HepG2 (cell line): Measurements from ENCODE around the gene BFSP1. TPM values are rescaled to one million over a fixed set of nuclear protein-coding genes. Genes with fewer than 3 reads are reported as not detected.
A peak's percentile ranks its signal among the peaks of the same experiment; 100 is the strongest.

Source experiments
- HNF4G ChIP-seq, 2 experiments: sonication (generic) in 1 of 2; formaldehyde crosslinking in 1 of 2; IDR thresholded peaks; 2 replicates each; pipeline versions ENCODE4 v1.4.0 to v1.6.1; 2011 to 2020; ENCODE audit warnings: borderline replicate concordance in 2 of 2, low read depth in 2 of 2, mild to moderate bottlenecking in 2 of 2, low read length in 1 of 2, missing genetic modification reagents in 1 of 2, moderate library complexity in 1 of 2
- HNRNPK ChIP-seq: fragments of 200-400 bp; formaldehyde crosslinking; IDR thresholded peaks from 2 replicates; pipeline ENCODE4 v1.6.1; 2018; ENCODE audit warnings: low read length, low read depth, moderate library complexity, mild to moderate bottlenecking; ENCODE audit not compliant: poor library complexity, severe bottlenecking
- IKZF4 ChIP-seq: sonication (generic); formaldehyde crosslinking; IDR thresholded peaks from 2 replicates; pipeline ENCODE4 v1.5.1; 2020; ENCODE audit warnings: borderline replicate concordance, mild to moderate bottlenecking, low read depth, missing genetic modification reagents; ENCODE audit errors: not compliant biosample characterization
- KDM1A ChIP-seq: IDR thresholded peaks from 2 replicates; pipeline ENCODE4 v1.6.1; 2016; ENCODE audit warnings: missing compliant biosample characterization
- KMT2B ChIP-seq: IDR thresholded peaks from 2 replicates; pipeline ENCODE4 v1.6.1; 2016; ENCODE audit warnings: missing genetic modification reagents, missing compliant biosample characterization
- PAWR ChIP-seq: sonication (generic); formaldehyde crosslinking; IDR thresholded peaks from 2 replicates; pipeline ENCODE4 v1.4.0; 2020; ENCODE audit warnings: missing genetic modification reagents, mild to moderate bottlenecking, borderline replicate concordance
- SP1 ChIP-seq, 2 experiments: fragments of 450-650 bp in 1 of 2; sonication (generic) in 1 of 2; formaldehyde crosslinking in 1 of 2; IDR thresholded peaks; 2 replicates each; pipeline versions ENCODE4 v1.4.0 to v1.6.1; 2016 to 2020; ENCODE audit warnings: missing genetic modification reagents in 1 of 2
- TAF1 ChIP-seq: sonication (generic); formaldehyde crosslinking; IDR thresholded peaks from 2 replicates; pipeline ENCODE4 v1.4.0; 2020; ENCODE audit warnings: missing genetic modification reagents
- ZFP90 ChIP-seq: sonication (generic); formaldehyde crosslinking; IDR thresholded peaks from 2 replicates; pipeline ENCODE4 v1.8.0; 2022; ENCODE audit warnings: missing genetic modification reagents, mild to moderate bottlenecking, inconsistent platforms, borderline replicate concordance
- ZNF451 ChIP-seq: sonication (generic); formaldehyde crosslinking; IDR thresholded peaks from 2 replicates; pipeline ENCODE4 v1.5.0; 2020; ENCODE audit warnings: mild to moderate bottlenecking, missing genetic modification reagents
- ZNF605 ChIP-seq: sonication (generic); formaldehyde crosslinking; IDR thresholded peaks from 2 replicates; pipeline ENCODE4 v1.8.0; 2022; ENCODE audit warnings: mild to moderate bottlenecking, missing genetic modification reagents
- ZNF607 ChIP-seq: sonication (generic); formaldehyde crosslinking; IDR thresholded peaks from 2 replicates; pipeline ENCODE4 v1.5.1; 2020; ENCODE audit warnings: missing genetic modification reagents, mild to moderate bottlenecking, borderline replicate concordance
- polyA plus RNA-seq, 8 experiments: library from polyadenylated mRNA; depleted of rRNA in 3 of 8; stranded (reverse) in 7 of 8; unstranded in 1 of 8; fragments of >200 nt; fragmentation: Illumina TruSeq in 4 of 8; extraction: Trizol in 4 of 8; gene quantifications; 2 replicates each; pipeline versions ENCODE4 v1.2.1 to v1.2.3, GENCODE V29; 2011 to 2016; ENCODE audit warnings: low read depth in 4 of 8, missing spikeins in 1 of 8, mixed read lengths in 1 of 8; ENCODE audit not compliant: insufficient read depth in 1 of 8
- total RNA-seq, 5 experiments: library from RNA; depleted of rRNA; stranded (reverse); fragments of >200 nt; fragmentation: Illumina TruSeq; extraction: Trizol; gene quantifications; 2 replicates each; pipeline ENCODE4 v1.2.3, GENCODE V29; 2016; ENCODE audit warnings: low read depth in 1 of 5
- TF ChIP-seq, protein P1 (sequence below): sonication (generic); formaldehyde crosslinking; IDR thresholded peaks from 2 replicates; pipeline ENCODE4 v1.4.0; 2020; ENCODE audit warnings: mild to moderate bottlenecking, missing genetic modification reagents
- TF ChIP-seq, protein P2 (sequence below): sonication (generic); formaldehyde crosslinking; conservative IDR thresholded peaks from 2 replicates; pipeline ENCODE4 v1.8.0; 2022; ENCODE audit warnings: mild to moderate bottlenecking, moderate library complexity, missing genetic modification reagents
- TF ChIP-seq, protein P3 (sequence below): sonication (generic); formaldehyde crosslinking; IDR thresholded peaks from 2 replicates; pipeline ENCODE4 v1.8.0; 2022; ENCODE audit warnings: mild to moderate bottlenecking, missing genetic modification reagents; ENCODE audit not compliant: insufficient replicate concordance

The BFSP1 gene
- total and polyA plus RNA-seq, 2 of the 13 experiments (the other 11 are each of a cell fraction or from before 2014, with no cell fraction given) = 0.22 to 0.26 TPM

DNA sequence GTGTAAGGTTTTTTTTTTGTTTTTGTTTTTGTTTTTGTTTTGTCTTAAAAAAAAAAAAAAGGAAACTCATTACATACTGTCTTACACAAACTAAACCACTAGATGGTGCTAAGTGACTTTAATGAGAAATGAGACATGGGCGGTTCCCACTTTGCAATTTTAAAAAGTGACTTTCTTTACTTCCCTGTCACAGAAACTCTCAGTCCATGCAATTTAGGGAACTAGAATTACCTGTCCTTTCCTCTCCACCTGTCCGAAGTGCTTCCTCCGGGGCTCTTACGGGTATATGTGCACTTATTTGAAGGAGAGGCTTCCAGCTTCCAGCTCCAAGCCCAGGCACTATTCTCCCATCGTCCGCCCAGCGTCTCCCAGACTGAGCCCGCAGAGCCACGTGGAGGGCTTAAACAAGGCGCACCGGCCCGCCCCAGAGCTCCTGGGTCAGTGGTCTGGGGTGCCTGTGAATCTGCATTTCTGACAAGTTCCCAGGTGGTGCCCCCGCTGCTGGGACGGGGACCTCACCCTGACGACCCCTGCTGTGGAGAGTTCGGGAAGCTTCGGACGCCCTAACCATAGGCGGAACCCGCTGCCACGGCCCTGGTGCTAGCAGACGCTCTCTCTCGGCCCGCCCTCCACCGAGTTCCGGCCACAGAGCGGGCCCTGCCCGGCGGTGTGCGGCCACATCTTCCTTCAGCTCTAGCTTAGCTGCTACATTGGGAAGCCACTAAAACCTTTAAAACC, 26.1 kb downstream of the BFSP1 start (continued):
- TF ChIP-seq, protein P1, sequence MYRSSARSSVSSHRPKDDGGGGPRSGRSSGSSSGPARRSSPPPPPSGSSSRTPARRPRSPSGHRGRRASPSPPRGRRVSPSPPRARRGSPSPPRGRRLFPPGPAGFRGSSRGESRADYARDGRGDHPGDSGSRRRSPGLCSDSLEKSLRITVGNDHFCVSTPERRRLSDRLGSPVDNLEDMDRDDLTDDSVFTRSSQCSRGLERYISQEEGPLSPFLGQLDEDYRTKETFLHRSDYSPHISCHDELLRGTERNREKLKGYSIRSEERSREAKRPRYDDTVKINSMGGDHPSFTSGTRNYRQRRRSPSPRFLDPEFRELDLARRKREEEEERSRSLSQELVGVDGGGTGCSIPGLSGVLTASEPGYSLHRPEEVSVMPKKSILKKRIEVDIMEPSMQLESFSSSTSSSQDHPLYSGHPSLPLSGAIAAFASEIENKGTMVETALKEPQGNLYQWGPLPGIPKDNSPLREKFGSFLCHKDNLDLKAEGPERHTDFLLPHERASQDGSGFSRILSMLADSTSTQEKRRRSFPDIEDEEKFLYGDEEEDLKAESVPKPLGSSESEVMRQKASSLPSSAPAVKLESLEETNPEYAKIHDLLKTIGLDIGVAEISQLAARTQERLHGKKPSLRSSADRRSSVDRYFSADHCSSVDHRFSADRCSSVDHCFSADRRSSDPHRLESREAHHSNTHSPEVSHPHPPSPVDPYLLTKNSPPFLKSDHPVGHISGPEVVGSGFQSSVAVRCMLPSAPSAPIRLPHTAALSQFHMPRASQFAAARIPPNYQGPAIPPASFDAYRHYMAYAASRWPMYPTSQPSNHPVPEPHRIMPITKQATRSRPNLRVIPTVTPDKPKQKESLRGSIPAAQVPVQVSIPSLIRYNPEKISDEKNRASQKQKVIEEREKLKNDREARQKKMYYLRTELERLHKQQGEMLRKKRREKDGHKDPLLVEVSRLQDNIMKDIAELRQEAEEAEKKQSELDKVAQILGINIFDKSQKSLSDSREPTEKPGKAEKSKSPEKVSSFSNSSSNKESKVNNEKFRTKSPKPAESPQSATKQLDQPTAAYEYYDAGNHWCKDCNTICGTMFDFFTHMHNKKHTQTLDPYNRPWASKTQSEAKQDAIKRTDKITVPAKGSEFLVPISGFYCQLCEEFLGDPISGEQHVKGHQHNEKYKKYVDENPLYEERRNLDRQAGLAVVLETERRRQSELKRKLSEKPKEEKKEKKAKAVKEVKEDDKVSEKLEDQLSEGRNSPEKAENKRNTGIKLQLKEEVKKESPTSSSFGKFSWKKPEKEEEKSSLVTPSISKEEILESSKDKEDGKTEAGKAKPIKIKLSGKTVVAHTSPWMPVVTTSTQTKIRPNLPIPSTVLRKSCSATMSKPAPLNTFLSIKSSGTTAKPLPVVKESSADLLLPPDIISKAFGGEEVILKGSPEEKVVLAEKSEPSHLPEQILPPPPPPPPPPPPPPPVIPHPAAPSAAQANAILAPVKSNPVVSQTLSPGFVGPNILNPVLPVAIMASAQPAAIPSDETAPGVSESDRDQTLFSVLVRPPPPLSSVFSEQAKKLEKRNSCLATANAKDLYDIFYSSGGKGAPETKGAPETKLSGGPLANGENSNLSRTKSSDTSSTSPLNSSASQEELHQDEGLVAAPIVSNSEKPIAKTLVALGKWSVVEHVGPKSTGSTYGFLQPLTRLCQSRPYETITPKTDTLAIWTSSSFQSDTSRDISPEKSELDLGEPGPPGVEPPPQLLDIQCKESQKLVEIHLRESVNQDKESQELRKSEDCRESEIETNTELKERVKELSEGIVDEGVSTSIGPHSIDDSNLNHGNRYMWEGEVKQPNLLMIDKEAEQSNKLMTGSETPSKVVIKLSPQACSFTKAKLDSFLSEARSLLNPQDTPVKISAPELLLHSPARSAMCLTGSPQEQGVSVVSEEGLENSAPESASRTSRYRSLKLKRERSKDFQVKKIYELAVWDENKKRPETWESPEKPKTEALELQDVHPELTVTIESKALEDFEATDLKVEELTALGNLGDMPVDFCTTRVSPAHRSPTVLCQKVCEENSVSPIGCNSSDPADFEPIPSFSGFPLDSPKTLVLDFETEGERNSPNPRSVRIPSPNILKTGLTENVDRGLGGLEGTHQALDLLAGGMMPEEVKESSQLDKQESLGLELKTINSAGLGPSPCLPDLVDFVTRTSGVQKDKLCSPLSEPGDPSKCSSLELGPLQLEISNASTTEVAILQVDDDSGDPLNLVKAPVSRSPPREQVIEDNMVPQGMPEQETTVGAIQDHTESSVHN = 0 out of 2 replicates have a peak, but pooled peaks have one; percentile 51
- 0 out of 2 replicates have a peak, but pooled peaks have one; percentile 52 for TF ChIP-seq ZNF451 (CRISPR knock-in tag)
- no peak for TF ChIP-seq SP1 (IDR thresholded peaks at IDR 0.05)
- peak; percentile 49; the same call in 1 of the 2 replicates for TF ChIP-seq SP1 (CRISPR knock-in tag; IDR thresholded peaks at IDR 0.05)
- TF ChIP-seq TAF1 = no peak; the same call in 1 of the 2 replicates
- TF ChIP-seq, protein P2, sequence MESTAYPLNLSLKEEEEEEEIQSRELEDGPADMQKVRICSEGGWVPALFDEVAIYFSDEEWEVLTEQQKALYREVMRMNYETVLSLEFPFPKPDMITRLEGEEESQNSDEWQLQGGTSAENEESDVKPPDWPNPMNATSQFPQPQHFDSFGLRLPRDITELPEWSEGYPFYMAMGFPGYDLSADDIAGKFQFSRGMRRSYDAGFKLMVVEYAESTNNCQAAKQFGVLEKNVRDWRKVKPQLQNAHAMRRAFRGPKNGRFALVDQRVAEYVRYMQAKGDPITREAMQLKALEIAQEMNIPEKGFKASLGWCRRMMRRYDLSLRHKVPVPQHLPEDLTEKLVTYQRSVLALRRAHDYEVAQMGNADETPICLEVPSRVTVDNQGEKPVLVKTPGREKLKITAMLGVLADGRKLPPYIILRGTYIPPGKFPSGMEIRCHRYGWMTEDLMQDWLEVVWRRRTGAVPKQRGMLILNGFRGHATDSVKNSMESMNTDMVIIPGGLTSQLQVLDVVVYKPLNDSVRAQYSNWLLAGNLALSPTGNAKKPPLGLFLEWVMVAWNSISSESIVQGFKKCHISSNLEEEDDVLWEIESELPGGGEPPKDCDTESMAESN (CRISPR knock-in tag) = 0 out of 2 replicates have a peak, but pooled peaks have one; percentile 45
- peak; percentile 65; the same call in 1 of the 2 replicates for TF ChIP-seq ZNF607 (CRISPR knock-in tag)
- 0 out of 2 replicates have a peak, but pooled peaks have one; percentile 44 for TF ChIP-seq ZFP90 (CRISPR knock-in tag)
- TF ChIP-seq IKZF4 (CRISPR knock-in tag) = peak; percentile 67
- TF ChIP-seq HNRNPK = no peak
- no peak for TF ChIP-seq KDM1A (CRISPR knock-in tag)
- TF ChIP-seq HNF4G (IDR thresholded peaks at IDR 0.05; ENCODE audit: borderline replicate concordance, low read depth, low read length) = no peak
- TF ChIP-seq HNF4G (CRISPR knock-in tag; IDR thresholded peaks at IDR 0.05; ENCODE audit: borderline replicate concordance, low read depth) = no peak
- no peak for TF ChIP-seq KMT2B
- 0 out of 2 replicates have a peak, but pooled peaks have one; percentile 56 for TF ChIP-seq PAWR (CRISPR knock-in tag)
- TF ChIP-seq, protein P3, sequence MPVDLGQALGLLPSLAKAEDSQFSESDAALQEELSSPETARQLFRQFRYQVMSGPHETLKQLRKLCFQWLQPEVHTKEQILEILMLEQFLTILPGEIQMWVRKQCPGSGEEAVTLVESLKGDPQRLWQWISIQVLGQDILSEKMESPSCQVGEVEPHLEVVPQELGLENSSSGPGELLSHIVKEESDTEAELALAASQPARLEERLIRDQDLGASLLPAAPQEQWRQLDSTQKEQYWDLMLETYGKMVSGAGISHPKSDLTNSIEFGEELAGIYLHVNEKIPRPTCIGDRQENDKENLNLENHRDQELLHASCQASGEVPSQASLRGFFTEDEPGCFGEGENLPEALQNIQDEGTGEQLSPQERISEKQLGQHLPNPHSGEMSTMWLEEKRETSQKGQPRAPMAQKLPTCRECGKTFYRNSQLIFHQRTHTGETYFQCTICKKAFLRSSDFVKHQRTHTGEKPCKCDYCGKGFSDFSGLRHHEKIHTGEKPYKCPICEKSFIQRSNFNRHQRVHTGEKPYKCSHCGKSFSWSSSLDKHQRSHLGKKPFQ = peak; percentile 17
- TF ChIP-seq ZNF605 = peak; percentile 81
